HG03103 (cell line): ENCODE results near the gene CD63.
A peak's percentile ranks its signal among the peaks of the same experiment; 100 is the strongest.

Source experiments
- ATAC-seq: cut with Tn5 transposase; IDR thresholded peaks from one replicate; pipeline ENCODE4 v1.9.1; 2021; ENCODE audit warnings: low read depth; ENCODE audit not compliant: unreplicated experiment

CD63 gene

DNA sequence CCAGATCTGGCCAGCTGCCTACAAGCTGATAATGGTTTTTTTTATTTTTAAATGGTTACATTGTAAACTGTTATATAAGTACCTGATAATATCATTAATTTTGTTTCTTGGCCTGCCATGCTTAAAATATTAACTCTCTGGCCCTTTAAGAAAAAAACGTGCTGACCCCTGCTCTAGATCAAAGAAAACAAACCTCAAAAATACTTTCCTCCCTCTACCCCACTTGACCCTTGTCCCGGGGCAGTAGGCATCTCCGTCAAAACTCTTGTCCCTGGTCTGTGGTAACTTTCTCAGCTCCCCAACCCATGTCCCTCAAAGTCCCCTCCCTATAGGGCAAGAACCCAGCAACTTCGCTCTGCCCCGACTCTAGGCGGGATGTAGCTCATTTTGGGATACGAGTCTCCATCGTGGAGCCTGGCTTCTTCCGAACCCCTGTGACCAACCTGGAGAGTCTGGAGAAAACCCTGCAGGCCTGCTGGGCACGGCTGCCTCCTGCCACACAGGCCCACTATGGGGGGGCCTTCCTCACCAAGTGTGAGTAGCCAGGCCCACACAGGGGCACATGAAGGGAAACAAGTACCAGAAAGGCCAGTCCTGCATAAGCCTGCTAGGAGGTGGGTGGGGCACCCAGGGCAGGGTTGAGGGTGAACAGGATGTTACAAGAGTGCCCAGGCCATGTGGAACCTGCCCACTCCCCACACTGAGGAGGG, 5.1 kb downstream of the CD63 start:
- no peak for ATAC-seq

DNA sequence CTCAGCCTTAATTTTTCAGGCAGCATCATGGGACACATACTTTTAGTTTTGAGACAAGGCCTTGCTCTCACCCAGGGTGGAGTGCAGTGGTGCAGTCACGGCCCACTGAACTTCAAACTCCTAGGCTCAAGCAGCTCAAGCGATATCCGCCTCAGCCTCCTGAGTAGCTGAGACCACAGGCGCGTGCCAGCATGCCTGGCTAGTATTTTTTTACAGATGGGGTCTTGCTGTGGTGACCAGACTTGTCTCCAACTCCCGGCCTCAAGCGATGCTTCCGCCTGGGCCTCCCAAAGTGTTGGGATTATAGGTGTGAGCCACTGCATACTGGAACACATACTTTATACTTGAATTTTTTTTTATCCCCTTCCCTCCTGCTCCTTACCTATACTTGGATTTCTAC, 5.9 kb downstream of the CD63 start:
- ATAC-seq: no peak

DNA sequence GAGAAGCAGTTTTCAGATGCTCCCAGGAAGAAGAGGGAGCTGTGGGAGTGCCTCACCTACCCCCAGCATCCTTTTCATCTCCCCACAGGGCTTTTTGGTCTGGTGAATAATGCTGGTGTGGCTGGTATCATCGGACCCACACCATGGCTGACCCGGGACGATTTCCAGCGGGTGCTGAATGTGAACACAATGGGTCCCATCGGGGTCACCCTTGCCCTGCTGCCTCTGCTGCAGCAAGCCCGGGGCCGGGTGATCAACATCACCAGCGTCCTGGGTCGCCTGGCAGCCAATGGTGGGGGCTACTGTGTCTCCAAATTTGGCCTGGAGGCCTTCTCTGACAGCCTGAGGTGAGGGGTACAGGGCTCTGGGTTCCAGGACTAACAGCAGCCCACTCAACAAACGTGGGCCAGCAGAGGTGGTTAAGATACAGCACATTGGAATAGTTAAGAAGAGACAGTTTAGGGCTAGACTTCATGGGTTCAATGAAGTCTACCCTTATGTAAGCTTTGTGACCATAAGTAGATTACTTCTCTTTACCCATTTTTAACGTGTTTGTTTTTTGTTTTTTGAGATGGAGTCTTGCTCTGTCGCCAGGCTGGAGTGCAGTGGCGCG, 7.1 kb downstream of the CD63 start:
- ATAC-seq: no peak

DNA sequence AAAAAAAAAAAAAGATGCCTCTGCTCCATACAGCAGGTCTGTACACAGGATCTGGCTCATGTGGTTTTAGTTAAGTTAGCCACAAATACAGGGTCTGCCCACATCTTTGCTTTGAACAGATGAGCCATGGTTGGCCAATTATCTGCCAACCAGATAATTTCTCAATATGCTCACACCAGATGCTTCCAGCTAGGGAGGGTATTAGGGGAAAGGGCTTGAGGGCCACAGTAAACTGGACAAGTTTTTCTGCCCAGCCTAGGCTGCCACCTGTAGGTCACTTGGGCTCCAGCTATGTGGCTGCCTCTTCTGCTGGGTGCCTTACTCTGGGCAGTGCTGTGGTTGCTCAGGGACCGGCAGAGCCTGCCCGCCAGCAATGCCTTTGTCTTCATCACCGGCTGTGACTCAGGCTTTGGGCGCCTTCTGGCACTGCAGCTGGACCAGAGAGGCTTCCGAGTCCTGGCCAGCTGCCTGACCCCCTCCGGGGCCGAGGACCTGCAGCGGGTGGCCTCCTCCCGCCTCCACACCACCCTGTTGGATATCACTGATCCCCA, 7.8 kb downstream of the CD63 start:
- ATAC-seq: no peak

DNA sequence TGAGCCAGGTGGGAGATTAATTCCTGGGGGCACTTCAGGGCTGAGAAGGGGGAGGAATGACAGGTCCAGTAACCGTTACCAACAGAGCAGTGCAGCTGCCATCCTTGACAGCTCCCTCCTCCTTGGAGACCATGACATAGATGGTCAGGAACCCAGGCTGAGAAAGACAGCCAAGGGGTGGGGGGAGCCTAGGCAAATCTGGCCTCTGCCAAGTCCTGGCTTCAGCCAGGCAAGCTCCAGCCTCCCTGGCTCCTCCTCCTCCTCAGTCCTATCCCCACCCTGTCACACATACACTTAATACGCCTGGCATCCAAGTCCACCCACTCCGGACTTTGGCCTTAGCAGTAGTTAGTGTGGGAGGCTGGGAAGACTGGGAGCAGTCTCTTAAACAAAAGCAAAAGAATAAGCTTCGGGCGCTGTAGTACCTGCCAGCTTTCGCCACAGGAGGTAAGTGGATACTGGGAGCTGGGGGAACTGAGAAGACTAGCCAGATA, 8.7 kb downstream of the CD63 start, which contains the start of gene RDH5:
TSS of gene RDH5 (plus strand) at position 323 of the 494 bp plus-strand sequence. CDS start 792 bp downstream, outside the sequence.
- no peak for ATAC-seq

DNA sequence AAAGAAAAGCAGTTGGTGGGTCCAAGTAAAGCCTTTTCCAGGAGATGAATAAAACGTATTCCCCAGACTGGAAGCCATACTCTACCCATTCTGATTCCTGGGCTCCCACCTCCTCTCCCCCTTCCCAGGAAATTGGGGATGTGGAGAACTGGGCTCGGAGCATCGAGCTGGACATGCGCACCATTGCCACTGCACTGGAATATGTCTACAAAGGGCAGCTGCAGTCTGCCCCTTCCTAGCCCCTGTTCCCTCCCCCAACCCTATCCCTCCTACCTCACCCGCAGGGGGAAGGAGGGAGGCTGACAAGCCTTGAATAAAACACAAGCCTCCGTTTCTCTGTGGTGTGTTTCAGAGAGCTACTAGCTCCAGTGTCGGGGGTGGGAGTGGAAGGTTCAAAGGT, 9.4 kb downstream of the CD63 start:
- no peak for ATAC-seq

DNA sequence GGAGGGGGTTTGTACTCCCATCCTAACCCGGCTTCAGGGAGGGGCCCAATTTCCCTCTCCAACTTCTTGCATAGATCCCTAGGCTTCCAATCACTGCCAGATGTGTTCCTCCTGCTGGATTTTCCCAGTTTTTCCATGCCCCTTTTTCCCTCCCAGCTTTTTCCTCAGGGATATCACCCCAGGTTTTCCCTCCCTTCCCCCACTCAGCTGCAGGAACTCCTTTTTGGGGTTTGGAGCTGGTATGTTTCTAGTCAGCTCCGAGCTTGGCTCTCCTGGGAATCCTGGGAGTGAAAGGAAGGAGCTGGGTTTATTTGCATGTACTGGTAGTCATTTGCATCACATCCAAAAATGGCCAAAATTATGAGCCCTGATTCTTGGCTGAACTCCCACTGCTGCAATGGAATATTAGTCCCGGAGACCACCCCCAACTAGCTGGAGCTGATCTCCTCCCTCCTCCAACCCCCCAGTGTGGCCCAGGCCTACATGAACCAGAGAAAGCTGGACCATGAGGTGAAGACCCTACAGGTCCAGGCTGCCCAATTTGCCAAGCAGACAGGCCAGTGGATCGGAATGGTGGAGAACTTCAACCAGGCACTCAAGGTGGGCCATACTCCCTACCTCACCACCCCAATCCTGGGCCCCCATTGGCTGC, 10.1 kb downstream of the CD63 start:
- ATAC-seq: no peak

DNA sequence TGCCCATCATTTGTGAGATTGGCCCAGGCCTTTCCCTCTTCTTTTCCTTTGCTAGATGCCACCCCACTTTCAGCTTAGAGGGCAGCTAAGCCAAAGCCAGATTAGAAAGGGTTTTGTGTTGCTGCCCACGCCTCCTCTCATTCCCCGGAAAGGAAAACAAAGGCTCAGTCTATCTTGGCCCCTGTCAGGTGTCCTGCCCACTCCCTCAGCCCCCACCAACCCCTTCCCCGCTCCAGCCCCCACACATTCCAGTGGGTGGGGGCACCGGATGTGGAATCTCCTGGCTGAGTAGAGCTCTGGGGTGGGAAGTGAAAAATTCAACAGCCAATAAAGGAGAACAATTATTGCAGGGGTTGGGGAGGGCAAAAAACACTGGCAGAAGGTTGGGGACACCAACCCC, 10.8 kb downstream of the CD63 start:
- ATAC-seq: no peak

DNA sequence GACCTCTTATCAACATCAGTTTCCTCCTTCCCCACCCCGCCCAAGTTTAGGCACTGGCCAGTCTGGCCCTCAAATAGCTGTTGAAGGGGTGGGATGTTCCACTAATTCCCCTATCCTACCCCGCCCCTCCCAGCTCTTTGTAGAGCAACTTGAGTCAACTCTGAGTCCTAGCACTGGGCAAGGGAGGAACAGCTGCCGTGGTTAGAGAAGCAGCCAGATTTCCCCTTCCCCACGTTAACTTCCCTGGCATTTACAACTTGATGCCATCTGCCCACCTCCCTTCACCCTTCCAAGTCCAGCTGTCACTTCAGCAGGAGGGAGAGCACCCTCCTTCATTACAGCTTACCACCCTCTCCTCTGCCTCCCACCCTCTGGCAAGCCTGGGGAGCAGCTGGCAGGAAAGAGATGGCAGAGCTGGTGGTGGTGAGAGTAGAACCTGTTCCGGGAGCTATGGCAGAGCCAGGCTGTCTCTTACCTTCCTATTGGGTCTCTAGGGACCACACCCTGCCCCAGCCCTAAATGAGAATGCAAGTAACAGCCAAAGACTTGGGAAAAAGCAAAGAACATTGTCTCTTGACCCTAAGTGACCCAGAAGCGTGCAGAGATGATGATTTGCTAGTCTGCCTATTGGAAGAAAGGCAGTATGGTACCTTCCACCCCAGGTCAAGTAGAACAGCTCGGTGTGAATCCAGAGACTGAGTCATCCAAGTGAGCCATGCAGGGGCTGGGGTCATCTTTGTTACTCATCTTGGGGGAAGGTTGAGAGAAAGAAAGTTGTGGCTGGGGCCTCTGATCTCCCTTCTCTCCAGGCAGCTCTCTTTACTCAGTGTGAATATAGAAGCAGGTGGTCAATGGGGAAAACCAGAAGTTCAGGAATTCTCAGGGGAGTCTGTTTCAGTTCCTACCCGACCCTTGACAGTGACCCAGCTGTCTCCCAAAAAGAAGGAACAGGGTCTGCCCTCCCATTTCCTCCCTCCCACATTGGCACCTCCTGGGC, 11.5 kb downstream of the CD63 start:
- ATAC-seq: no peak

DNA sequence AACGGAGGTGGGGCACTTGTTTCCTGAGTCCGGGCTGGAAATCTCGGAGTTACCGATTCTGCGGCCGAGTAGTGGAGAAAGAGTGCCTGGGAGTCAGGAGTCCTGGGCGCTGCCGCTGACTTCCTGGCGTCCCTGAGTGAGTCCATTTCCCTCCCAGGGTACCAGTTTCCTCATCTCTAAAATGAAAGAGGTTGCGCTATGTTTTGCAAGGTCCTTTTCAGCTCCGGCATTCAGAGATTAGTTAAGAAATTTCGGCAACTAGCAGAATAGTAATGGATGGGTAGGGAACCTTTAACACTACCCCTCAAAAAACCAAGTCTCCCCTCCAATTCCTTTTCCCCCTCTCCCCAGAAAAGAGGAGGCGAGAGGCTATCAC, 12.2 kb downstream of the CD63 start:
- no peak for ATAC-seq

DNA sequence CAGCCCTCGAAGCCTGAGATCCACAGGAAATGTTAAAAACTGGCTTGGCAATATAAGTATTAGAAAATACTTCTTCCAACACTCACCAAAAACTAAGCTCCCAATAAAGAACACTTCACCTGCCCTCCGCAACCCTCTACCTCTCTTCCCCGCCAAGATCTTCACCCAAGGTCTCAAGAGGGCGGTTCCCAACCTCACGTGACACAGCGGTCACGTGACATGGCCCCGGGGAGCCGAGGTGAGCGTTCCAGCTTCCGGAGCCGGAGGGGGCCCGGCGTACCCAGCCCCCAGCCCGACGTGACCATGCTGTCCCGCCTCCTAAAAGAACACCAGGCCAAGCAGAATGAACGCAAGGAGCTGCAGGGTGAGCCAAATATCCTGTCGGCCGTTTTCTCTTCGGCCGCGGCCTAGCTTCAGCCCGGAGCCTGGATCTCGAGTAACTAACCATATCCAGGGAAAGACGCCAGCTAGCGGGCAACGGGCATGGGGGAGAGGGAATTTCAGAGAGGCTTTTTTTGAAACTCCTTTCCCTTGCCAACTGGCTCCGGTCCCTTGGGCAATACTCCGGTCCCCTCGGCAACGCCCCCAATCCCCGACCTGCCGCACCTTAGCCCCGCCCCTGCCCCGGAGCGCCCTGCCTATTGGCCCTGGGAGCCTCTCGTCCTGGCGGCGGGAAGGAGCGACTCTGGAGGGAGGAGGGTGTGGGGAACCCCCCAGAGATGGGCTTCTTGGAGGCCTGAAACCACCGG, 12.8 kb downstream of the CD63 start, which contains the start of gene BLOC1S1:
TSS of gene BLOC1S1 (plus strand) at position 214 of the 749 bp plus-strand sequence. CDS start at position 220, 6 bp downstream.
- ATAC-seq: peak; percentile 92

DNA sequence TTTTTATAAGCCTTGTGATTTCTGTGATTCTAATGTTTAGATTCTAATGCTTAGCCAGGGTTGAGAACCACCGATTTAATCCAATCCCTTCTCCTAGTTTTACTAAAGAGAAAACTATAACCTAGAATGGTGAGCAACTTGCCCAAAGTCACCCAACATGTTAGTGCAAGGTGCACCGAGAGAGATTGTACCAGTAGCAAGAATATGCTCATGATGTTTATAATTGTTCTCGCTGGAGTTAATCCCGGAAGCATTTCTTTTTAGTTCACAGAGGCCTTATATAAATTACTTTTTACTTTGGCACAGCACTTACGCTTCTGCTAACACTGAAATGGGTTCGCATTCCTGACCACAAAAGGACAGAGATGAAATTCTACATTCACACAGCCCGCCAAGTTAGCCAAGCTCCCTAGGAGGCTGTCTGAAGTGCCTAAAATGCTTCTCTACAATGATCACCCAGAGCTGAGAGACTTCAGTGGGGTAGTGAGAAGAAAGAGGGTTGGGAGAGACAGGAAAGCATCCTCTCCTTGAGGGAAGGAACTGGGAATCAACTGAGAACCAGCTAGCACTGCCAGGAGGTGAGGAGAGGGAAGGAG, 13.5 kb downstream of the CD63 start:
- no peak for ATAC-seq

DNA sequence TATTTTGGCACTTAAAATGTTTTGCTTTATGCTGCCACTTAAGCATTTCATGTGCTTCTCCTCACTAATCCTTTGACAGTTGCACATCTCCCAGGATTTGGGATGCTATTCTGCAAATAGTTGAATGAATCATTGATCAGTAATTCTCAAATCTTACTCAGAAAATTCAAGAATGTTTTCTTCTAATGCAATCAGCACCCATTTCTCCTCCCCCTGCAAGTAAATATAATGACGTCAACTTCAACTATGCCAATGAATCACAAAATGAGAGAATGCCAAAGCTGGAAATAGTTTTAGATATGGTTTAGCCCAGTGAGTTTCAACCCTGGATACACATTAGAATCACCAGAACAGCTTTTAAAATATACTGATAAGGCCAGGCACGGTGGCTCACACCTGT, 15.1 kb downstream of the CD63 start:
- ATAC-seq: no peak

DNA sequence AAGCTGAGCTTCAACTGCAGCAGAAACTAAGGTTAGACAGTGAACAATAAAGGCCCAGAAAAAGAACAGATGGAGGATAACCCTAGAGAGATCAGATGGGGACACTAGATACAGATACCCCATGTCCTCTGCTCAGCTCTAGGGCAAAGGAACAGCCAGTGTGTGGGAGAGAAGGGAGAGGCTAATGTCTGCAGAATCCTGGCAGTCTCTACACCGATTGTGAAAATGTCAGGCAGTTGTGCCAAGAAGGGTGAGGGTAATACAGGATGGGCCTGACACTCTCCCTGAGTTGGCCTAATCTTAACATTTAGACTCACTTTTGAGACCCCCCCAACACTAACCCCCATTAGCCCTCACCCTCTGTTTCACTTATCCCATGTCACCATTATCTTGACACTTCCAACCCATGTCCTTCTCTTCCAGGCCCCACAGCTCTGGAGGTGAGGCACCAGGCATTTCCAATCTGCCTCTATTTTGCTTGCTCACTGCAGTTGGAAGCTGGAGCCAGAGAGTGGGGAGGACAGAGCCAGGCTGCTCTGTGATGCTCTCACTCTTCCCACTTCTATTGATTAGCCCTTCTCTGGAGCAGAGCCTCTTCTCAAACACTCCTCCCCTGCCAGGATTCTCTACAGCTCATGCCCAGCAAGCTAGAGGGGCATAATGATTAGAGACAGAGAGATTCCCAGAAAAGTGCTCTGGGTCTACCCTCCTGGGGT, 16.0 kb downstream of the CD63 start:
- no peak for ATAC-seq

DNA sequence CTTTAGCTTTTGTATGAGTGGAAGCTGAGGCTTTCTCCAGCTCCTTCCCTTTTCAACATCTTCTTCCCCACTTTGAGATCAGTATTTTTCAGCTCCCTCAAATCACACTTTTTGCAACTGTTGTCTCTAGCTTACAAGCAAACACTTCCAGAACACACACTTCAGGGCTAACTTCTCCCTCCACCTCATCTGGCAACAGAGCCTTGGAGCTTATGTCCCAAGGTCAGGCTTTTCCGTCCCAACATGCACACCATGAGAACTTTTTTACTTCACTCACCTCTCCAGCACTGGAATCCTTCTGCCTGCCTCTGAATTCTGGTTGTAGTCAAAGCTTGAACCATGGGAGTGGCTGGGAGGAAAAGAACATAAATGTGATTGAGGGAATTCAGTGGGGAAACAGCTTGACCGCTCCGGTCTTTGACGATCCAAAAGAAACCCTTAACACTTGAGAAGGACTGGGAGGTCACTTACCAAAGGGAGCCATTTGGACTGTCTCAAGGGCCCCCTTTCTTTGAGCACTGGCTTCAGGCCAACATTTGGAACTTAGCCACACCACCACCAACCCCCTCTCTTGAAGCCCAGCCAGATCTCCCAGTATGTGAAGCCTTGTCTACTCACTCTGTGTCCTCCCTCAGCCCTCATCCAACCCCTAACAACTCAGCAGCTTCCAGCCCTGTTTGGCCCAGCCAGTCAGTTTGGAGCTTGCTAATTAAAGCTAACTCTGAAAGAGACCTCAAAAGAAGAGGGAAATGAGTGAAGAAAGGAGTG, 16.8 kb downstream of the CD63 start:
- ATAC-seq: no peak

DNA sequence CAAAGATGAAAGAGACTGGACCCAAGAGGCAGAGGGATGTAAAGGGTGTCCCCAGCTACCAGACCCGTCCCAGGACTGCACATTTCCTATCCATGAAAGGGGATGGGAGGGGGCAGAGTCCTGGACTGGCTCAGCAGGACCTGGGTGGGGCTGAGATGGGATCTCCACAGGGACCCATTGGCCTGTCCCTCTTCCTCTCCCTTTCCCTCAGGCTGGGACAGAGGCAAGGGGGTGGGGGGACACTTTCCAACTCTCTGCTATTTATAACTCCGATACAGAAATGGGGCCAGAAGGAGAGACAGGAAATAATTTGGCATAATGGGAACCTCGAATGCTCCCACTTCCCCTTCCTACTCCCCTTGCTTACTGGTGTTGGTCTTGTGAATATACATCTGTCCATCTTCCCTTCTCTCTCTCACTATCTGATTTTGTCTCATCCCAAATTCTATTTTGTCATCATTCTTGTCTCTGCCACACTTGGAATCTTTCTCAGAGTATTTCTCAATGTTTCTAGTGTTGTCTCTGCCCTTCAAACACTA, 20.0 kb downstream of the CD63 start:
- ATAC-seq: no peak
